HG03103 (cell line): ENCODE results near the gene CFAP74.
"Not testable (repeated sequence)": the region's sequence is repeated elsewhere in the genome, so short reads cannot be mapped to it uniquely, and the experiment has no call there.

Experiments used
- ATAC-seq: cut with Tn5 transposase; IDR thresholded peaks from one replicate; pipeline ENCODE4 v1.9.1; 2021; ENCODE audit warnings: low read depth; ENCODE audit not compliant: unreplicated experiment

Gene CFAP74

GRCh38 chr1:1954831-1955441 lies 48.6 kb downstream of the CFAP74 start:
- ATAC-seq: no peak

GRCh38 chr1:1954015-1954414 lies 49.6 kb downstream of the CFAP74 start:
- ATAC-seq: no peak

GRCh38 chr1:1950940-1951339 lies 52.6 kb downstream of the CFAP74 start:
- ATAC-seq: no peak

GRCh38 chr1:1948783-1949182 lies 54.8 kb downstream of the CFAP74 start:
- no peak for ATAC-seq

- ATAC-seq: no peak
Observed at GRCh38 chr1:1947493-1947892, 56.1 kb downstream of the CFAP74 start.

- ATAC-seq: no peak
Observed at GRCh38 chr1:1946540-1946939, 57.0 kb downstream of the CFAP74 start.

GRCh38 chr1:1945782-1946393 lies 57.7 kb downstream of the CFAP74 start:
- no peak for ATAC-seq

GRCh38 chr1:1943834-1944570 lies 59.6 kb downstream of the CFAP74 start:
- ATAC-seq: no peak

GRCh38 chr1:1942753-1943656 lies 60.6 kb downstream of the CFAP74 start:
- no peak for ATAC-seq

GRCh38 chr1:1941868-1942752 lies 61.5 kb downstream of the CFAP74 start:
- ATAC-seq: no peak

- ATAC-seq: no peak
Observed at GRCh38 chr1:1941211-1941841, 62.3 kb downstream of the CFAP74 start.

- no peak for ATAC-seq
Observed at GRCh38 chr1:1940123-1940425, 63.5 kb downstream of the CFAP74 start.

- ATAC-seq: no peak
Observed at GRCh38 chr1:1939296-1940122, 64.1 kb downstream of the CFAP74 start.

- no peak for ATAC-seq
Observed at GRCh38 chr1:1938613-1939295, 64.8 kb downstream of the CFAP74 start.

GRCh38 chr1:1938276-1938573 lies 65.4 kb downstream of the CFAP74 start:
- ATAC-seq: no peak

GRCh38 chr1:1937549-1938275 lies 65.9 kb downstream of the CFAP74 start:
- no peak for ATAC-seq

- ATAC-seq: no peak
Observed at GRCh38 chr1:1937061-1937460, 66.5 kb downstream of the CFAP74 start.

GRCh38 chr1:1934848-1935247 lies 68.7 kb downstream of the CFAP74 start:
- not testable (repeated sequence) for ATAC-seq
